NCI-H2107 treated with DMSO at 0.1 percent for 48 hours (cell line): ENCODE results near the gene MAML3.

Source experiments
- DNase-seq: peaks from one replicate; lab custom pipeline; 2025; ENCODE audit not compliant: unreplicated experiment; lab: John Stamatoyannopoulos, UW

Gene MAML3

GRCh38 chr4:140153718-140154571 is at the start of gene MAML3:
Gene MAML3 (minus strand): TSS chr4:140154184. CDS start chr4:140153327, 857 bp downstream.
- DNase-seq, result peak; percentile 56

- DNase-seq, result no peak
Measured at GRCh38 chr4:140198942-140199341, 45.0 kb upstream of the MAML3 start.

GRCh38 chr4:140195806-140196205 is 41.8 kb upstream of the MAML3 start:
- DNase-seq, result no peak

- no peak for DNase-seq
Measured at GRCh38 chr4:140189805-140190204, 35.8 kb upstream of the MAML3 start.

GRCh38 chr4:140188975-140189374 is 35.0 kb upstream of the MAML3 start:
- no peak for DNase-seq

- DNase-seq, result no peak
Measured at GRCh38 chr4:140187316-140187695, 33.3 kb upstream of the MAML3 start.

- DNase-seq, result no peak
Measured at GRCh38 chr4:140186651-140187315, 32.8 kb upstream of the MAML3 start.

GRCh38 chr4:140186082-140186438 is 32.1 kb upstream of the MAML3 start:
- DNase-seq, result no peak

GRCh38 chr4:140185412-140186081 is 31.6 kb upstream of the MAML3 start:
- no peak for DNase-seq

GRCh38 chr4:140183270-140183669 is 29.3 kb upstream of the MAML3 start:
- no peak for DNase-seq

- no peak for DNase-seq
Measured at GRCh38 chr4:140180577-140180976, 26.6 kb upstream of the MAML3 start.

- DNase-seq, result no peak
Measured at GRCh38 chr4:140176735-140177134, 22.8 kb upstream of the MAML3 start.

GRCh38 chr4:140174543-140174942 is 20.6 kb upstream of the MAML3 start:
- no peak for DNase-seq

- DNase-seq, result no peak
Measured at GRCh38 chr4:140172960-140173359, 19.0 kb upstream of the MAML3 start.

GRCh38 chr4:140170299-140170698 is 16.3 kb upstream of the MAML3 start:
- no peak for DNase-seq

GRCh38 chr4:140168936-140169335 is 15.0 kb upstream of the MAML3 start:
- no peak for DNase-seq

GRCh38 chr4:140168474-140168873 is 14.5 kb upstream of the MAML3 start:
- no peak for DNase-seq

GRCh38 chr4:140163029-140163810 is 9.2 kb upstream of the MAML3 start:
- no peak for DNase-seq

- no peak for DNase-seq
Measured at GRCh38 chr4:140162596-140162995, 8.6 kb upstream of the MAML3 start.

GRCh38 chr4:140158365-140159030 is 4.5 kb upstream of the MAML3 start:
- peak; percentile 32 for DNase-seq

GRCh38 chr4:140157341-140157740 is 3.4 kb upstream of the MAML3 start:
- DNase-seq, result no peak
